ENCODE data around the gene RBFOX2.

- no peak for TF ChIP-seq CTCF (IDR thresholded peaks at IDR 0.05)
- no peak for TF ChIP-seq POLR2AphosphoS5 (IDR thresholded peaks at IDR 0.05)
Measured at GRCh38 chr22:36075724-36076123, 47.1 kb upstream of the RBFOX2 start.

Measured in breast epithelium (tissue), 3 donors.